GM21515 (cell line): ENCODE measurements around the gene FTO.

Experiments
- ATAC-seq: cut with Tn5 transposase; IDR thresholded peaks from one replicate; pipeline ENCODE4 v1.9.1; 2021; ENCODE audit not compliant: unreplicated experiment

FTO gene

GRCh38 chr16:53752560-53752959 lies 48.6 kb downstream of the FTO start:
- no peak for ATAC-seq

- no peak for ATAC-seq
These were observed 49.5 kb downstream of the FTO start for GRCh38 chr16:53753431-53753830.

GRCh38 chr16:53755026-53755910 lies 51.3 kb downstream of the FTO start:
- no peak for ATAC-seq

- ATAC-seq = no peak
These were observed 52.5 kb downstream of the FTO start for GRCh38 chr16:53756275-53756996.

- no peak for ATAC-seq
These were observed 54.1 kb downstream of the FTO start for GRCh38 chr16:53757971-53758609.

GRCh38 chr16:53761962-53762703 lies 58.2 kb downstream of the FTO start:
- no peak for ATAC-seq

GRCh38 chr16:53766304-53767016 lies 62.5 kb downstream of the FTO start:
- ATAC-seq = no peak

- ATAC-seq = no peak
These were observed 64.2 kb downstream of the FTO start for GRCh38 chr16:53768167-53768566.

- ATAC-seq = no peak
These were observed 64.6 kb downstream of the FTO start for GRCh38 chr16:53768593-53768992.

GRCh38 chr16:53769185-53769584 lies 65.2 kb downstream of the FTO start:
- ATAC-seq = no peak

GRCh38 chr16:53769787-53770186 lies 65.8 kb downstream of the FTO start:
- no peak for ATAC-seq

- no peak for ATAC-seq
These were observed 66.7 kb downstream of the FTO start for GRCh38 chr16:53770641-53771040.

GRCh38 chr16:53771655-53772497 lies 67.9 kb downstream of the FTO start:
- no peak for ATAC-seq

GRCh38 chr16:53773150-53773846 lies 69.3 kb downstream of the FTO start:
- ATAC-seq = no peak

GRCh38 chr16:53773881-53774280 lies 69.9 kb downstream of the FTO start:
- ATAC-seq = no peak

GRCh38 chr16:53775106-53775820 lies 71.3 kb downstream of the FTO start:
- no peak for ATAC-seq

- no peak for ATAC-seq
These were observed 72.0 kb downstream of the FTO start for GRCh38 chr16:53775821-53776431.

- ATAC-seq = no peak
These were observed 75.2 kb downstream of the FTO start for GRCh38 chr16:53779186-53779585.
